HG03064 (cell line): ENCODE data around the gene ZNF26.
"Not testable (repeated sequence)": the region's sequence is repeated elsewhere in the genome, so short reads cannot be mapped to it uniquely, and the experiment has no call there.

ENCODE experiments used
- ATAC-seq: cut with Tn5 transposase; IDR thresholded peaks from one replicate; pipeline ENCODE4 v1.9.1; 2021; ENCODE audit warnings: low read depth; ENCODE audit not compliant: unreplicated experiment

Gene ZNF26

DNA sequence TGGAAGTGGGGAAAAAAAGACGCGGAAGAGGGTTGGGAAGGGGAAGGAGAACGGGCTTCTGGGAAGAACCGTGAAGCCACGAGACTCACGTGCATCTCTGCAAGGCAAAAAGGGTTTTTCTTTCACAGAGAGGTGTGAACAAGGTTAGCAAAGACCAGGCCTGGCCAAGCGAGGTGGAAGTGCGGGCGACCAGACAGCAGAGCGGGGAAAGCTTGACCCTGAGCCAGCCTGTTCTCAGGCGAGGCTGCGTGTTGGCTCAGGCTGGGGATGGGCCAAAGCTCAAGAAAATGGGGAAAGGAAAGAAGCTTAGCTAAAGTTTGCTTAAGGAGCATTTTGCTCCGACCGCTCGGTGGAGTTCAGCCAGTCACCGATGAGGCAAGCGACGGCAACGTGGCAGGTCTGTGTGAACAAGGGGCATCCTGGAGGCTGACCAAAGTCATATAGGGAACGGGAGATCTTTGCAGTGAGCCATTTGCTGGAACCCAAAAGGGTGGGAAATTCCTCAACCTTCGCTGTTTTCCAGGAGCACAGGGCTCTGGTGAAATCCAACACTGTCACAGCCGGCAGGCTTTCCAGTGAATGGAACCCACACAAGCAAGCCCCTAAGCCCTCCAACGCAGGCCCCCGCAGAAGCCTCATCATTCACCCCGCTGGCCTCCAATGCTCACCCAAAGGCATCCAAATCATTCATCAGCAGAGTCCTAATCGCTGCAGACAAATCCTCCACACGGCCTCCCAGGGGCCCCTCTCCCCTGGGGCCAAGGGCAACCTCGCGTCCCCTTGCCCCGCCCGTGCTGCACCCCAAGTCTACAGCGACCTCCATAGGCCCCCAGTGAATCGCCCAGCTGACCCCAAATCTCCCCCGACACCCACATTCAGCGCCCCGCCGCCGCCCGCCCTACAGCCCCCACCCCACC is 30.8 kb upstream of the ZNF26 start:
- ATAC-seq: peak; percentile 16

DNA sequence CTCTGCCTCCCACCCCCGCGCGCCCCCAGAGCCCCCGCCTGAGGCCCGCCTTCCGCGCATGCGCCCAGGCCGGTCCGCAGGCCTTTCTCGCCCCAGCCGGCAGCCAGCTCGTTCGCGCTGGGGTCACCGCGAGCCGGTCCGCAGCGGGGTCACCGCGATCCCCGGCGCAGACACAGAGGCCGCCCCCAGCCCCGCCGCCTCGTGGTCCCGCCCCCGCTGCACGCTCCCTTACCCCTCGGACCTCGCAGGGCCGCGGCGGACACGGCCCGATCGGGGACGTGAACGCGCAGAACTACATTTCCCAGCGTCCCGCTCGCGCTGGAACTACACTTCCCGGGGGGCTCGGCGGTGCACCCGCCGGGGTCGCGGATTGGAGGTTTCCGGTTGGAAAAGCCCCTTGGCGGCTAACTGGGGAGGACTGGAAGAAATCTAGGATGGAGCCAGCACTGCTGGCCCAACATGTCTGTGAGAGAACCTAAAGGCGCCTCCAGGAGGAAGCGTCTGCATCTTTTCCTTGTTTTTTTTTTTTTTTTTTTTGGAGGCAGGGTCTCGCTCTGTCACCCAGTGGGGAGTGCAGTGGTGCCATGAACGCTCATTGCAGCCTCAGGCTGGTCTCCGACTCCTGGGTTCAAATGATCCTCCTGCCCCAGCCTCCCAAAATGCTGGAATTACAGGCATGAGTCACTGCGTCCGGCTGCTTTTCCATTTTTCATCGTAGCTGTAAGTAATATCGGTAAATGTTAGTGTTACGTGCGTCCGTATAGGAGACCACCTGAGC is 30.0 kb upstream of the ZNF26 start, which contains the start of gene ZNF605:
ZNF605 (minus strand) TSS at position 296 of the 778 bp plus-strand sequence. CDS start 10,671 bp downstream, outside the sequence.
- ATAC-seq: peak; percentile 91

GRCh38 chr12:132961790-132962189 is 24.4 kb upstream of the ZNF26 start:
- ATAC-seq: not testable (repeated sequence)

- not testable (repeated sequence) for ATAC-seq
These were observed 22.2 kb upstream of the ZNF26 start for GRCh38 chr12:132963947-132964346.

GRCh38 chr12:132965796-132966195 is 20.4 kb upstream of the ZNF26 start:
- no peak for ATAC-seq

DNA sequence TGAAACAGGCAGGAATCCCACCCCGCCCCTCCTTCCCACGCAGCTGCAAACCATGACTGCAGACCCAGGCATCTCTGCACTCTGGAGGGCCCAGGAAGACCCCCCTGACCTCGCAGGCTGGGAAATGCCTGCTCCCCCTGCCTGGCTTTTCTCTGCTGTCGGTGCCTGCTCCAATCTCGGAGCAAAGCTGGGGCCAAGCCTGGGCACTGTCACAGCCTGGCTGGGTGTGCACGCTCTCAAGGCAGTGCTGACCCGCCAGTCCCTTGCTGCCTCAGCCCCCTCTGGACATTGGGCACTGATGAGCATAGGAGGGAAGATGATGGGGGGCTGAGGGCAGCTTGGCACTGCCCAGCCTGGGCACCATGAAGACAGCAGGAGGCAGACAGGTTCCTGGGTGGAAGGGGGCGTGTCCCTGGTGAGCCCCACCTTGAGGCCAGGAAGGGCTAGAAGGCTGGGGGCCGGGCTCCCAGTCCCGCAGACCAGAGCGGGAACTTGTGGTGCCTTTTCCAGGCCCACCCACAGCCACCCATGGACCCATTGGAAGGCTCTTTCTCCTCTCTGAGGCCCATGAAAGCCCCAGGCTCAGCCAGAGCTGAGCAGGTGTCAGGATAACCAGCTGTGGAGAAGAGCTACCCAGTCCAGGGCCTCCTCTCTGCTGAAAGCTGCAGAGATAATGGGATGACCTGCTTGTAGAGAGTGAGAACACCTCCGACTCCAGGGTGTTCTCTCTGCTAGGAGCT is 19.3 kb upstream of the ZNF26 start:
- no peak for ATAC-seq

GRCh38 chr12:132967736-132968135 is 18.4 kb upstream of the ZNF26 start:
- ATAC-seq: no peak

DNA sequence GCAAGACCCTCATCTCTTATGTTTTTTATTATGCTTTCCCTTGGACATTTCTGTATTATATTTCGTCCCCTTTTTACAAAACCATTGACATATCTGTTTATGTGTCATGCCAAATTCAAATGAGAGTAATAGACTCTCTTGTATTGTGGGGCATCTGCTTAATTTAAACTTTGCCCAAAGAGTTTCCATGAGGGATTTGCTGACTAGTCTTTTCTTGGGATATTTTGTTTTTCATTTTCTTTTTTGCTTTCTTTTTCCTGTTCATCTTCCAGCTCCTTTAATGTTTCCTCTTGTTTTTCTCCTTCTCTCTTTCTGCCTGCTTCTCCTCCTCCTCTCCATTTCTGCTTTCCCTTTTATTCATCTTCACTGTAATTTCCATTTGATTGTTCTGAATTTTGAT is 13.8 kb upstream of the ZNF26 start:
- ATAC-seq: no peak

DNA sequence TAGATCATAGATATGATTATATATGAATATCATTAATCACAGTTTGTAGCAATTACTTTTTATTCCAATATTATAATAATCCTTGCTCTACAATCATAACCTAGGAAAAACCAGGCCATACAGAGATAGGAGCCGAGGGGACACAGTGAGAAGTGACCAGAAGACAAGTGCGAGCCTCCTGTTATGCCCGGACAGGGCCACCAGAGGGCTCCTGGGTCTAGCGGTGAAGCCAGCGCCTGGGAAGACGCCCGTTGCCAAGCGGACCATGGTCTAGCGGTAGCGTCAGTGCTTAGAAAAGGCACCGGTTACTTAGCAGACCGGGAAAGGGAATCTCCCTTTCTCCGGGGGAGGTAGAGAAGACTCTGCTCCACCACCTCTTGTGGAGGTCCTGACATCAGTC is 9.3 kb upstream of the ZNF26 start:
- not testable (repeated sequence) for ATAC-seq

DNA sequence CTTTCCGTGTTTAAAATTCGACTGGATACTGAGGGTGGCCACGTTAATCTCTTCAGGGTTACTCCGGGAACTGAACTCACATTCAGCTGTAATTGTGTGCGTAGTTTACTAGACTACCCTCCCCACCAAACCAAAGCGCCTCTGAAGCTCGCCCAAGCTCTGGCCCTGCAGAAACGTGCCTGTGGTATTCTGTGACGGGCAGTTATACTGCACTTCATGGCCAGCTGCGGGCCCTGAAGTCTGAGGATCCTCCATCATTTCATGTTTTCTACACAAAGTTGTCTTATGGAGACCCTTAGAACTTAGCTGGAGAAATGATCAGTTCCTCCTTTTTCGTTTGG is 688 bp downstream of the ZNF26 start:
- ATAC-seq: no peak

- ATAC-seq: no peak
These were observed 12.6 kb downstream of the ZNF26 start for GRCh38 chr12:132998741-132999140.

- no peak for ATAC-seq
These were observed 24.6 kb downstream of the ZNF26 start for GRCh38 chr12:133010657-133011297.

GRCh38 chr12:133023566-133023965 is 37.4 kb downstream of the ZNF26 start:
- ATAC-seq: no peak

DNA sequence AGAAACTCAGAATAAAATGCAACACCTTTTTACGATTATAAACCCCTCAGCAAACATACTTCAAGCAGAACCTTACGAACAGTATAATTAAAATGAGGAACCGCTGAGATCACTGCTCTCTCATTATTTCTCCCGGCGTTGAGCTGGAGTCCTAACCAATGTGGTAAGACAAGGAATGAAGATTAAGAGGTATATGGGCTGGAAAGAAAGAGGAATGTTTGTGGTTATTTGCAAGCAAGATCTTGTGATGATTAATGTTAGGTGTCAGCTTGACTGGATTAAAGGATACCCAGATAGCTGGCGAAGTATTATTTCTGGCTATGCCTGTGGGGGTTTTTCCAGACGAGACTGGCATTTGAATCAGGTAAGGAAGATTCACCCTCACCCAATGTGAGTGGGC is 40.8 kb downstream of the ZNF26 start:
- no peak for ATAC-seq

DNA sequence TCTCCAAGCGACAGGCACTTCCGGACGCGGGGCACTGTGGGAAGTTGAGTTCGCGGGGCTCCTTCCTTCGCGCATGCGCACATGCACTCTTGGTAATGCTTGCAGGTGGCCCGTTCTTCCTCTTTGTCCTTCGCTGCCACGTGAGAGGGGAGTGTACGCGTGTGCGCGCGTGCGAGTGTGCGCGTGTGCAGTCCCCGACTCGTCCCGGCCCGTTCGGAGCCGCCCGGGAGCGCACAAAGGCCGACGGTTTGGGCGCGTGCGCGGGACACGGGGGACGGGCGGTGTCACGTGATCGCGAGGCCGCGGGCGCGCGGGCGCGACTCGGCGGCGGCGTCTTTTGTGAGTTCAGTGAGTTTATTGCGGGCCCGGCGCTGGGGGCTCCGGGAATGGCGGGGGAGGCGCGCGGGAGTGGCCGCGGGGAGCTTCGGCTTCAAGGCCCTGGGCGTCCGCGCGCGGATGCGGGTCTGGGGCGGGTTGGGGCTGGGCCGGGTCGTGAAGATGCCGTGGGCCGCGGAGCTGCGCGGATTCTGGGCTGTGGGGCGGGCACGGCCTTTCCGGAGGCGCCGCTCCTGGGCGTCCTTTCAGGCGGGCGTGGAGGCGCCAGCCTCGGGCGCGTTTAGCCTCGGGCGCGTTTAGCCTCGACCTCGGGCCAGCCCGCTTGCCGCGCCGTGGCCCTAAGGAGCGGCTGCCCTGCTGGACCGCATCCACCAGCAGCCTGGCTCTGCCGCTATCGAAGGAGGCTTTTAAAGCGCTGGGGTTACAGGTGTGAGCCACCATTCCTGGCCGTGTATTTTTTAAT is 51.2 kb downstream of the ZNF26 start, which contains the start of gene ZNF84:
ZNF84 (plus strand) TSS at position 303 of the 799 bp plus-strand sequence. CDS start 3,959 bp downstream, outside the sequence.
- peak; percentile 88 for ATAC-seq

GRCh38 chr12:133038118-133038709 is 52.0 kb downstream of the ZNF26 start:
- no peak for ATAC-seq

DNA sequence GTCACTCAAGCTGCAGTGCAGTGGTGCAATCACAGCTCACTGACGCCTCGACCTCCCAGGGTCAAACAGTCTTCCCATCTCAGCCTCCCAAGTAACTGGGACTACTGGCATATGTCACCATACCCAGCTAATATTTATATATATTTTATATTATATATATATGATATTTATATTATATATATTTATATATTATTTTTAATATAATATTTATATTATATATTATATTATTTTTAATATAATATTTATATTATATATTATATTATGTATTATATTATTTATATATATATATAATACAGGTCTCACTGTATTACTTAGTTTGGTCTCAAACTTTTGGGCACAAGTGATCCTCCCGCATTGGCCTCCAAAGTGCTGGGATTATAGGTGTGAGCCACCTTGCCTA is 60.5 kb downstream of the ZNF26 start:
- no peak for ATAC-seq

GRCh38 chr12:133057446-133057845 is 71.3 kb downstream of the ZNF26 start:
- no peak for ATAC-seq
